ENCODE data around the gene MMRN1.
A peak's percentile ranks its signal among the peaks of the same experiment; 100 is the strongest.

Gene MMRN1

GRCh38 chr4:89894649-89895550 lies at the start of gene MMRN1:
Gene MMRN1 (plus strand): TSS chr4:89894854. CDS start chr4:89894972, 118 bp downstream.
- DNase-seq = no peak

GRCh38 chr4:89847571-89848325 lies 46.9 kb upstream of the MMRN1 start:
- no peak for DNase-seq

GRCh38 chr4:89855236-89855635 lies 39.4 kb upstream of the MMRN1 start:
- DNase-seq = no peak

- no peak for DNase-seq
These were observed 33.7 kb upstream of the MMRN1 start for GRCh38 chr4:89860971-89861370.

- DNase-seq = no peak
These were observed 31.1 kb upstream of the MMRN1 start for GRCh38 chr4:89863533-89863932.

- no peak for DNase-seq
These were observed 26.4 kb upstream of the MMRN1 start for GRCh38 chr4:89868276-89868675.

GRCh38 chr4:89868999-89869589 lies 25.6 kb upstream of the MMRN1 start:
- no peak for DNase-seq

- DNase-seq = no peak
These were observed 23.4 kb upstream of the MMRN1 start for GRCh38 chr4:89871211-89871610.

- no peak for DNase-seq
These were observed 18.1 kb upstream of the MMRN1 start for GRCh38 chr4:89876548-89876947.

- DNase-seq = no peak
These were observed 16.0 kb upstream of the MMRN1 start for GRCh38 chr4:89878611-89879010.

- no peak for DNase-seq
These were observed 15.4 kb upstream of the MMRN1 start for GRCh38 chr4:89879215-89879614.

GRCh38 chr4:89889289-89889688 lies 5.4 kb upstream of the MMRN1 start:
- DNase-seq = peak in 2 of 51 donors; percentile 3 to 10

GRCh38 chr4:89897867-89898266 lies 3.2 kb downstream of the MMRN1 start:
- no peak for DNase-seq

GRCh38 chr4:89898304-89898716 lies 3.7 kb downstream of the MMRN1 start:
- no peak for DNase-seq

GRCh38 chr4:89899152-89899551 lies 4.5 kb downstream of the MMRN1 start:
- no peak for DNase-seq

GRCh38 chr4:89899854-89900253 lies 5.2 kb downstream of the MMRN1 start:
- DNase-seq = no peak

GRCh38 chr4:89901808-89902431 lies 7.3 kb downstream of the MMRN1 start:
- peak in 31 of 51 donors; percentile 1 to 60 (median 14) for DNase-seq

GRCh38 chr4:89904524-89904923 lies 9.9 kb downstream of the MMRN1 start:
- DNase-seq = no peak

- DNase-seq = no peak
These were observed 11.7 kb downstream of the MMRN1 start for GRCh38 chr4:89906316-89906715.

GRCh38 chr4:89906777-89907521 lies 12.3 kb downstream of the MMRN1 start:
- no peak for DNase-seq

- DNase-seq = no peak
These were observed 15.2 kb downstream of the MMRN1 start for GRCh38 chr4:89909889-89910288.

All from hypothalamus (tissue), 51 donors.